HUES64 (cell line): ENCODE results near the gene EVI5L.
"Not testable (repeated sequence)": the region's sequence is repeated elsewhere in the genome, so short reads cannot be mapped to it uniquely, and the experiment has no call there.

Source experiments
- H3K27ac ChIP-seq: 2 replicates; pipeline ENCODE4 v1.7.0; 2013; ENCODE audit warnings: low read depth, low read length, inconsistent platforms
- H3K27me3 ChIP-seq: 2 replicates; pipeline ENCODE4 v1.6.1; 2013; ENCODE audit warnings: mild to moderate bottlenecking, low read length; ENCODE audit not compliant: insufficient read depth
- H3K36me3 ChIP-seq: 2 replicates; pipeline ENCODE4 v1.6.1; 2013; ENCODE audit warnings: mild to moderate bottlenecking, low read length; ENCODE audit not compliant: insufficient read depth
- H3K4me1 ChIP-seq: 2 replicates; pipeline ENCODE4 v1.6.1; 2013; ENCODE audit warnings: mild to moderate bottlenecking, low read length, moderate library complexity; ENCODE audit not compliant: insufficient read depth
- H3K4me3 ChIP-seq: 2 replicates; pipeline ENCODE4 v1.5.1; 2013; ENCODE audit warnings: mild to moderate bottlenecking, low read length, moderate library complexity
- H3K9ac ChIP-seq: 2 replicates; pipeline ENCODE4 v1.6.1; 2013; ENCODE audit warnings: mild to moderate bottlenecking, low read depth, low read length
- H3K9me3 ChIP-seq: 2 replicates; pipeline ENCODE4 v1.6.1; 2013; ENCODE audit warnings: low read depth, low read length; ENCODE audit not compliant: insufficient read depth
- WGBS: fragments of 150-250, 120-280 bp; methylation state at CpG from one replicate; pipeline ENCODE4 v1.1.7; 2013; ENCODE audit warnings: missing lambda C conversion rate; 5-methylcytosine and 5-hydroxymethylcytosine counted together

The EVI5L gene

GRCh38 chr19:7855426-7856108, 25.5 kb downstream of the EVI5L start:
- no peak overlapping the region for H3K9ac ChIP-seq
- no peak overlapping the region for H3K27ac ChIP-seq
- 0 out of 2 replicates have a peak, but pooled peaks cover 4% of the 10 kb centered on the region for H3K4me1 ChIP-seq
- no peaks in the 10 kb centered on the region for H3K9me3 ChIP-seq
- H3K36me3 ChIP-seq, result no peaks in the 10 kb centered on the region
- H3K4me3 ChIP-seq, result no peak overlapping the region
- 82% methylated on average over 25 of the region's 26 CpGs for WGBS
- peaks cover 23% of the 10 kb centered on the region for H3K27me3 ChIP-seq

- no peaks in the 10 kb centered on the region for H3K9me3 ChIP-seq
- 81% methylated on average over 16 of the region's 16 CpGs for WGBS
- no peak overlapping the region for H3K9ac ChIP-seq
- H3K4me1 ChIP-seq, result 0 out of 2 replicates have a peak, but pooled peaks cover 4% of the 10 kb centered on the region
- peaks cover 27% of the 10 kb centered on the region for H3K27me3 ChIP-seq
- H3K4me3 ChIP-seq, result no peak overlapping the region
- H3K36me3 ChIP-seq, result no peaks in the 10 kb centered on the region
- no peak overlapping the region for H3K27ac ChIP-seq
These were observed 26.1 kb downstream of the EVI5L start for GRCh38 chr19:7856109-7856591.

GRCh38 chr19:7856679-7857663, 27.0 kb downstream of the EVI5L start:
- peaks cover 36% of the 10 kb centered on the region for H3K27me3 ChIP-seq
- whole genome bisulfite sequencing, result 89% methylated on average over 38 of the region's 38 CpGs

DNA sequence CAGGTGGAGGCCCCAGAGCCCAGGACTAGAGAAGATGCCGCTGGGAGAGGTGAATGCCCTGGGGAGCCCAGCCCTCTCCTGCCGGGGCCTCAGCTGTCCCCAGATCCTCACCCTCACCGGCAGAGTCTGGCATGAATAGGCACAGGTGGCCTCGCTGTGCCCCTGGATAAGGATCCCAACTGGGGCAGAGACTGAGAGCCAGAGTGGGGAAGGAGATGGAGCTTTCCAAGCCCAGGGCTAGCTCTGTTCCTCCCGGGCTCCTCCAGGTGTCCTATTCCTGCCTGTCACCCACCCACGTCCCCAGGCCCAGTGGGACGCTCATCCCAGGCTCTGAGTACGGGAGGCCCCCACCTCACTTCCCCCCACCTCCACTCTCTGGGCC, 27.7 kb downstream of the EVI5L start:
- H3K4me1 ChIP-seq, result 0 out of 2 replicates have a peak, but pooled peaks cover 4% of the 10 kb centered on the region
- no peak overlapping the region for H3K9ac ChIP-seq
- 46% methylated on average over 8 of the region's 8 CpGs for WGBS
- peaks cover 39% of the 10 kb centered on the region for H3K27me3 ChIP-seq
- H3K27ac ChIP-seq, result no peak overlapping the region
- peak overlapping the region; percentile 40 for H3K4me3 ChIP-seq
- no peaks in the 10 kb centered on the region for H3K9me3 ChIP-seq
- H3K36me3 ChIP-seq, result no peaks in the 10 kb centered on the region

More at GRCh38 chr19:7856679-7857663, 27.0 kb downstream of the EVI5L start:
- H3K27ac ChIP-seq, result no peak overlapping the region
- no peak overlapping the region for H3K9ac ChIP-seq
- H3K36me3 ChIP-seq, result no peaks in the 10 kb centered on the region
- H3K9me3 ChIP-seq, result no peaks in the 10 kb centered on the region
- no peak overlapping the region for H3K4me3 ChIP-seq
- 0 out of 2 replicates have a peak, but pooled peaks cover 4% of the 10 kb centered on the region for H3K4me1 ChIP-seq

GRCh38 chr19:7858109-7858770, 28.2 kb downstream of the EVI5L start:
- WGBS, result 3% methylated on average over 29 of the region's 29 CpGs
- Histone ChIP-seq H3K4me3 (peak overlapping the region; percentile 40), H3K36me3 (no peaks in the 10 kb centered on the region), H3K9ac (0 out of 2 replicates have a peak overlapping the region, but pooled peaks have one; percentile 4), H3K4me1 (0 out of 2 replicates have a peak, but pooled peaks cover 4% of the 10 kb centered on the region), H3K27ac (no peak overlapping the region), H3K9me3 (no peaks in the 10 kb centered on the region), H3K27me3 (peaks cover 42% of the 10 kb centered on the region)

DNA sequence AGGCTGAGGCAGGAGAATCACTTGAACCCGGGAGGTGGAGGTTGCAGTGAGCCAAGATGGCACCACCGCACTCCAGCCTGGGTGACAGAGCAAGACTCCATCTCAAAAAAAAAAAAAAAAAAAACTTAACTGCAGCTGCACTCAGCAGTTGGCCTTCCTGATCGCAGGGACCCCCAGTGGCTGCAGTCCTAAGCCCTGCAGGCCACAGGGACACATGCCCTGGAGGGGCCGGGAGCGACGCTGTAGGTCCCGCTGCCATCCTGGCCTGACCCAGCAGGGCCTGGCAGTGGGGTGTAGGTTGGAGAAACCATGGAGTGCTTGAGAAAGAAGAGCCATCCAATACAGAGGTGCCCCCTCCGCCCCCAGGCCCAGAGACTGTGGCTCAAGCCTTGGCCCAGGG, 29.1 kb downstream of the EVI5L start:
- not testable (repeated sequence) for H3K9me3 ChIP-seq, H3K27ac ChIP-seq, H3K36me3 ChIP-seq, H3K4me1 ChIP-seq, H3K9ac ChIP-seq, H3K4me3 ChIP-seq
- WGBS, result 89% methylated on average over 7 of the region's 8 CpGs
- H3K27me3 ChIP-seq, result peaks cover 49% of the 10 kb centered on the region

DNA sequence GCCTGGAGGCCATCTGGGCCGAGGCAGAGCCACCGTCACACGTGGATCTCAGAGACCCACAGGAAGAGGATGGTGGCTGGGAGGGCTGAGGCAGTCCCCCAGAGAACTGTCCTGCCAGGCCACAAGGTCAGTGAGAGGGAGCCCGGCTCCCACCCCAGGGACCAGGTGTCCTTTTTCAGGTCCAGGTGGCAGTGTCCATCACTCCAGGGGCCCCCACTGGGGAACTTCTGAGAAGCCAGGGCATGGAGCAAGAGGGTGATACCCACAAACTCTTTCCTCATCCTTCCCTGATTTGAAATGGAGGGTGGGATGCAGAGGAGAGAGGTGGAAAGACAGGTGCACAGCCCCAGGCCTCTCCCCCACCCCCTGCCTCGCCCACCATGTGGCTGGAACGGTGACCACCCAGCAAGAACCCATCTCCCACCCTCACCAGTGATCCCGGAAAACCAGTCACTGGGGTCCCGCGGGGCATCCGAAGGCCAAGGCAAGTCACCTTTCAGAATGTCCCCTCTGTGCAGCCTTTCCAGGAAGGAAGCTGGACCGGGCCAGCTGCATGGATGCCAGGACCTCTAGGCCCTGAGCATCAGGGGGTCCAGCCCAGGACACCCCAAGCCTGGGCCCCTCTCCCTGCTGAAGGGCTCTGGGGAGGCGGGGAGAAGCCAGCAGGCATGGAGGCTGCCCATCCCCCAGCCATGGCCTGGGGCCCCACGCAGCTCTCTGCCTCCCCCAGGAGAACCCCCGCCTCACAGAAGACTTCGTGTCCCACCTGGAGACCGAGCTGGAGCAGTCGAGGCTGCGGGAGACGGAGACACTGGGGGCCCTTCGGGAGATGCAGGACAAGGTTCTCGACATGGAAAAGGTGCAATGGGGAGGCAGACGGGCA, 30.1 kb downstream of the EVI5L start:
- WGBS, result 88% methylated on average over 22 of the region's 22 CpGs
- Histone ChIP-seq H3K9me3 (no peaks in the 10 kb centered on the region), H3K36me3 (no peaks in the 10 kb centered on the region), H3K27me3 (peaks cover 51% of the 10 kb centered on the region), H3K4me1 (peaks cover 6% of the 10 kb centered on the region; the same call in 1 of the 2 replicates), H3K4me3 (no peak overlapping the region), H3K9ac (no peak overlapping the region), H3K27ac (no peak overlapping the region)

DNA sequence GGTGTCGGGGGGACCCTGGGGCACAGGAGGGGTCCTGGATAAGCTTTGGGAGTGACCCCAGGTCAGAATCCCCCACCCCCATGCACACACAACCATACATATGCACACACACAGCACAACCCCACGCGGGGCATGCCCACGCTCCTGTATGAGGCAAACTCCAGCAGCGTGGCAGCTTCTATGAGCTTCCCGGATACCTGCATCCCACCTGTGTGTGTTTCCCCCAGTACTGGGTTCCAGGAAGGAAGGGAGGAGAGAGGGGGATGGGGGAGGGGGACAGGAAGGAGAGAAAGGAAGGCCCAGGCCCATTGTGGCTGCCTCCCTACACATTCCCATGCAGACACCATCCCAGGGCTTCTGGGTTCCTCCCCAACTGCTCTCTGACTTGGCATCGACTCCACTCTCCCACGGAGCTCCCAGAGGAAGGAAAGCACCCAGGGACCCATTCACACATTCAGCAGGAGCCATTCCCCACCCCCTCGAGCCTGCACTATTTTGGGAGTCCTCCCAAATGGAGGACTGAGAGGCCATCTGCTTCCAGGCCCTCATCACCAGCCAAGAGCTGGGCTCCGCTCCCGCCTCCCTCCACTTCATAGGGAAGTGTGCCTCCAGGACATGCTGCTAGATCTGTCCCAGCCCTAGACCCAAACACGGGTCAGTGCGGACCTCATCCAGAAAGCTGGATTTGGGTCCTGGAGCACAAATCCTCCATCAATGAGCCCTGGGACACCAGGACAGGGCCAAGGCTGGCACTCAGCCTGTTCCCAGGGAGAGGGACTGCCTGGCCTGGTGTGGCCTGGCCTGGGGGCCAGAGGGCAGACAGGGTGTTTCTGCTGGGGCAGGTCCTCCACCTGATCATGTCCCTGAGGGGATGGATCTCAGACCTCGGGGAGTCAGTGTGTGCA, 30.9 kb downstream of the EVI5L start:
- WGBS, result 81% methylated on average over 14 of the region's 14 CpGs
- H3K4me3 ChIP-seq, result no peak overlapping the region
- no peak overlapping the region for H3K9ac ChIP-seq
- no peaks in the 10 kb centered on the region for H3K36me3 ChIP-seq
- H3K4me1 ChIP-seq, result peaks cover 9% of the 10 kb centered on the region; the same call in 1 of the 2 replicates
- H3K27ac ChIP-seq, result no peak overlapping the region
- H3K9me3 ChIP-seq, result no peaks in the 10 kb centered on the region
- H3K27me3 ChIP-seq, result peaks cover 54% of the 10 kb centered on the region

DNA sequence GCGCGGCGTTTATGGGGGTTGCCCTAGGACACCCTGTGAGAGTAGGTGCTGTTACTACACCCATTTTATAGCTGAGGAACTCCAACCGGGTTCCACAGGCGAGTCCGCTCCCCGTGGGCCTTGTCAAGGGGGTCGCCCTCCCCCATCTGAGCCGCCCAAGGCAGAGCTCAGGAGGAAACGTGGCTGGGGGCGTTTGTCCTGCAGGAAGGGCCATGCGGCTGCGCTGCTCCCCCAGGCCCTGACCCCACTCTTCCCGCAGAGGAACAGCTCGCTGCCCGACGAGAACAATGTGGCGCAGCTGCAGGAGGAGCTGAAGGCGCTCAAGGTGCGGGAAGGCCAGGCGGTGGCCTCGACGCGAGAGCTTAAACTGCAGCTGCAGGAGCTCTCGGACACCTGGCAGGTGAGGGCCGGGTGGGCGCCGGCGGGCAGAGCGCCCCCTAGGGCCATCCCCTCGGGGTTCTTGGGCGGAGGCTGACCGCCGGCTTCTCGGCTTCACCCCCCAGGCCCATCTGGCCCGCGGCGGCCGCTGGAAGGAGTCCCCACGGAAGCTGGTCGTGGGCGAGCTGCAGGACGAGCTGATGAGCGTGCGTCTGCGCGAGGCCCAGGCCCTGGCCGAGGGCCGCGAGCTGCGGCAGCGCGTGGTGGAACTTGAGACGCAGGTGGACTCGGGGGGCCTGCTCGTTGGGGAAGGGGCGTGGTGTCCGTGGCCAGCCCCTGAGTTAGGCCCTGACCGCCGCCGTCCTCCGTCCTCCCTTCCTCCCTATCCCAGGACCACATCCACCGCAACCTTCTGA, 31.8 kb downstream of the EVI5L start:
- Histone ChIP-seq H3K27me3 (peaks cover 55% of the 10 kb centered on the region), H3K9ac (peak overlapping the region; percentile 49; the same call in 1 of the 2 replicates), H3K27ac (no peak overlapping the region), H3K9me3 (no peaks in the 10 kb centered on the region), H3K4me1 (peaks cover 9% of the 10 kb centered on the region; the same call in 1 of the 2 replicates), H3K36me3 (no peaks in the 10 kb centered on the region), H3K4me3 (peak overlapping the region; percentile 64)
- WGBS, result 32% methylated on average over 63 of the region's 63 CpGs
